CD4-positive, alpha-beta T cell treated with Interleukin-10 for 1 hour (primary cell): ENCODE measurements around the gene TCAP.
"Not testable (repeated sequence)": the region's sequence is repeated elsewhere in the genome, so short reads cannot be mapped to it uniquely, and the experiment has no call there.

ENCODE experiments used
- DNase-seq: peaks from one replicate; pipeline ENCODE4 v3.0.0-alpha.2; 2020

Gene TCAP

DNA sequence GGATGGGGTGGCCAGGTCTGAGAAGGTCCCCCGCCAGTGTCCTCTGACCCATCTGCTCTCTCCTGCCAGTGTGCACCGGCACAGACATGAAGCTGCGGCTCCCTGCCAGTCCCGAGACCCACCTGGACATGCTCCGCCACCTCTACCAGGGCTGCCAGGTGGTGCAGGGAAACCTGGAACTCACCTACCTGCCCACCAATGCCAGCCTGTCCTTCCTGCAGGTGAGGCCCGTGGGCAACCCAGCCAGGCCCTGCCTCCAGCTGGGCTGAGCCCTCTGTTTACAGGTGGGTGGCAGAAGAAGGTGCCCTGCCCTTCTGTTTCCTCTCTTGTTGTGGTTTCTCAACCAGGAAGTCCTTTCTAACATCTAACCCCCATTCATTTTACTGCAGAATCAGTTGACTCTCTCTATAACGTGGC is 41.8 kb downstream of the TCAP start:
- DNase-seq = peak; percentile 20

DNA sequence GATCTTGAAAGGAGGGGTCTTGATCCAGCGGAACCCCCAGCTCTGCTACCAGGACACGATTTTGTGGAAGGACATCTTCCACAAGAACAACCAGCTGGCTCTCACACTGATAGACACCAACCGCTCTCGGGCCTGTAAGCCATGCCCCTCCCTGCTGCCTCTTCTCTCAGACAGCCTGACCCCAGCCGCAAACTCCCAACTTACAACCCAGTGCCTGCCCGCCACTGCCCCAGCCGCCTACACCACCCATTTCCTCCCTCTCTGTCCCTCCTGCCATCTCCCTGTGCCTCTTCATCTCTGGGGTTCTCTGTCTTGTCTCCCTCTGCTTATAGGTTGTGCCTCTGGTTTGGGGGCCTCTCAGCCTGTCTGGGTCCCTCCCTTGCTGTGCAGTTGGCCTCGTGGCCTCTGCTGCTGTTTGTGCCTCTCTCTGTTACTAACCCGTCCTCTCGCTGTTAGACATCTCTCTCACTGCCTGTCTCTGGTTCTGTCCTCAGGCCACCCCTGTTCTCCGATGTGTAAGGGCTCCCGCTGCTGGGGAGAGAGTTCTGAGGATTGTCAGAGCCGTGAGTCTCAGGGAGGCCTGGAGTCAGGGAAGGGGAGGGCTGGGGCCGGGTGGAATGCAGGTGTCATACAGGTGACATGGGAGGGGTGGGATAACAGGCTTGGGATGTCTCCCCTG is 44.3 kb downstream of the TCAP start:
- peak; percentile 27 for DNase-seq

DNA sequence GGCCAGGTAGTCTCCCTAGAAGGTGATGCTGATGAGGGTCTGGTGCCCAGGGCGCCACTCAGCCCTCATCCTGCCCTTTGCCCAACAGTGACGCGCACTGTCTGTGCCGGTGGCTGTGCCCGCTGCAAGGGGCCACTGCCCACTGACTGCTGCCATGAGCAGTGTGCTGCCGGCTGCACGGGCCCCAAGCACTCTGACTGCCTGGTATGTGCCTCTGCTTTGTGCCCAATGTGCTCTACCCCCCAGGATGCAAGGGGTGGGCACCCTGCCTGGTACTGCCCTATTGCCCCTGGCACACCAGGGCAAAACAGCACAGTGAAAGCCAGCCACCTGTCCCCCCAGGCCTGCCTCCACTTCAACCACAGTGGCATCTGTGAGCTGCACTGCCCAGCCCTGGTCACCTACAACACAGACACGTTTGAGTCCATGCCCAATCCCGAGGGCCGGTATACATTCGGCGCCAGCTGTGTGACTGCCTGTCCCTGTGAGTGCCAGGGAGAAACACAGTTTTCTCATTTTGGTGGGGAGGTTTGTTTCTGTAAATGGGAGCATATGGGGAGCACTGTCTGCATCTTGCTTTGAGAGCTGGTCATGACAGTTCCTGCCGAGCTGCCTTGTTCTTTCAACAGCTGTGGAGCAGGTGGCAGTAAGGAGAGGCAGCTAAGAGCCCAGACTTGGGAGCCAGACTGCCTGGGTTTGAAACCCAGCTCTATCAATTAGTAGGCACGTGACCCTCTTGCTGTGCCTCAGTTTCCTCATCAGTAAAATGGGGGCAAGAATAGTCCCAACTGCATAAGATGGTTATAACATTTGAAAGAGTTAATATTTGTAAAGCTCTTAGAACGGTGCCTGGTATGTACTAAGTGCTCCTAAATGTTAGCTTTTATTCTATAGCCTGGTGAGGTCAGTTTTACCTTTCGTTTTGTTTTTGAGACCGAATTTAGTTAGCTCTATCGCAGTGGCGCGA is 45.1 kb downstream of the TCAP start:
- no peak for DNase-seq

DNA sequence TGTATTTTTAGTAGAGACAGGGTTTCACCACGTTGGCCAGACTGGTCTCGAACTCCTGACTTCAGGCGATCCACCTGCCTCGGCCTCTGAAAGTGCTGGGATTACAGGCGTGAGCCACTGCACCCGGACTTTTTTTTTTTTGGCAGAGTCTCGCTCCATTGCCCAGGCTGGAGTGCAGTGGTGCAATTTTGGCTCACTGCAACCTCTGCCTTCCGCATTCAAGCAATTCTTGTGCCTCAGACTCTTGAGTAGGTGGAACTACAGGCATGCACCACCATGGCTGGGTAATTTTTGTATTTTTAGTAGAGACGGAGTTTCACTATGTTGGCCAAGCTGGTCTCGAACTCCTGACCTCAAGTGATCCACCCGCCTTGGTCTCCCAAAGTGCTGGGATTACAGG is 45.9 kb downstream of the TCAP start:
- not testable (repeated sequence) for DNase-seq

DNA sequence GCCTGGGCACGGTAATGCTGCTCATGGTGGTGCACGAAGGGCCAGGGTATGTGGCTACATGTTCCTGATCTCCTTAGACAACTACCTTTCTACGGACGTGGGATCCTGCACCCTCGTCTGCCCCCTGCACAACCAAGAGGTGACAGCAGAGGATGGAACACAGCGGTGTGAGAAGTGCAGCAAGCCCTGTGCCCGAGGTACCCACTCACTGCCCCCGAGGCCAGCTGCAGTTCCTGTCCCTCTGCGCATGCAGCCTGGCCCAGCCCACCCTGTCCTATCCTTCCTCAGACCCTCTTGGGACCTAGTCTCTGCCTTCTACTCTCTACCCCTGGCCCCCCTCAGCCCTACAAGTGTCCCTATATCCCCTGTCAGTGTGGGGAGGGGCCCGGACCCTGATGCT is 46.7 kb downstream of the TCAP start:
- no peak for DNase-seq

DNA sequence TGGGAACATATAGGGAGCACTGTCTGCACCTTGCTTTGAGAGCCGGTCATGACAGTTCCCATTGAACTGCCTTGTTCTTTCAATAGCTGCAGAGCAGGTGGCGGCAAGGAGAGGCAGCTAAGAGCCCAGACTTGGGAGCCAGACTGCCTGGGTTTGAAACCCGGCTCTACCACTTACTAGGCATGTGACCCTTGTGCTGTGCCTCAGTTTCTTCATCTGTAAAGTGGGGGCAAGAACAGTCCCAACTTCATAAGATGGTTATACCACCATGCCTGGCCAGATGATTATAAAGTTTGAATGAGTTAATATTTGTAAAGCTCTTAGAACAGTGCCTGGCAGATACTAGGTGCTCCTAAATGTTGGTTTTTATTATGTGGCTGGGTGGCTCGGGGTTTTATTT is 49.1 kb downstream of the TCAP start:
- DNase-seq = no peak

DNA sequence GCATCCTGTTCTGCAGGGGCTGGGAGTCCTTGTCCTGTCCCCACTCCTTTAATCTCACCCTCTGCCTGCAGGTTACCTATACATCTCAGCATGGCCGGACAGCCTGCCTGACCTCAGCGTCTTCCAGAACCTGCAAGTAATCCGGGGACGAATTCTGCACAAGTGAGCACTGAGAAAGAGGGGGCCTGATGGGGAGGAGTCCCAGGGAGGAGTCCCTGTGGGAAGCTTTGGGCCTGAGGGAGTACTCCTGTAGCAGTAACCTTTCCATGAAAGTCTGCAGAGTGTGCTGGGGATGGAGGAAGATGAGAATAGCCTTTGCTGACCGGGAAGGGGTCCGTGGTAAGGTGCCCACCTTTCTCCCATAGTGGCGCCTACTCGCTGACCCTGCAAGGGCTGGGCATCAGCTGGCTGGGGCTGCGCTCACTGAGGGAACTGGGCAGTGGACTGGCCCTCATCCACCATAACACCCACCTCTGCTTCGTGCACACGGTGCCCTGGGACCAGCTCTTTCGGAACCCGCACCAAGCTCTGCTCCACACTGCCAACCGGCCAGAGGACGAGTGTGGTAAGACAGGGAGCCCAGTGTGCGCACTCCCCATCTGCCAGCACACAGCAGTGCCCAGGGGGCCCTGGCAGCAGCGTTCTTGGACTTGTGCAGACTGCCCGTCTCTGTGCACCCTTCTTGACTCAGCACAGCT is 50.4 kb downstream of the TCAP start:
- DNase-seq = no peak
